Measurements from ENCODE around the gene HSBP1L1.
A peak's percentile ranks its signal among the peaks of the same experiment; 100 is the strongest.

HSBP1L1 gene

GRCh38 chr18:79964330-79965118 is at the start of gene HSBP1L1:
Gene HSBP1L1 (plus strand): TSS chr18:79964643. CDS start chr18:79964736, 93 bp downstream.
- peak; percentile 86 for DNase-seq (ENCODE audit: low spot score)

DNA sequence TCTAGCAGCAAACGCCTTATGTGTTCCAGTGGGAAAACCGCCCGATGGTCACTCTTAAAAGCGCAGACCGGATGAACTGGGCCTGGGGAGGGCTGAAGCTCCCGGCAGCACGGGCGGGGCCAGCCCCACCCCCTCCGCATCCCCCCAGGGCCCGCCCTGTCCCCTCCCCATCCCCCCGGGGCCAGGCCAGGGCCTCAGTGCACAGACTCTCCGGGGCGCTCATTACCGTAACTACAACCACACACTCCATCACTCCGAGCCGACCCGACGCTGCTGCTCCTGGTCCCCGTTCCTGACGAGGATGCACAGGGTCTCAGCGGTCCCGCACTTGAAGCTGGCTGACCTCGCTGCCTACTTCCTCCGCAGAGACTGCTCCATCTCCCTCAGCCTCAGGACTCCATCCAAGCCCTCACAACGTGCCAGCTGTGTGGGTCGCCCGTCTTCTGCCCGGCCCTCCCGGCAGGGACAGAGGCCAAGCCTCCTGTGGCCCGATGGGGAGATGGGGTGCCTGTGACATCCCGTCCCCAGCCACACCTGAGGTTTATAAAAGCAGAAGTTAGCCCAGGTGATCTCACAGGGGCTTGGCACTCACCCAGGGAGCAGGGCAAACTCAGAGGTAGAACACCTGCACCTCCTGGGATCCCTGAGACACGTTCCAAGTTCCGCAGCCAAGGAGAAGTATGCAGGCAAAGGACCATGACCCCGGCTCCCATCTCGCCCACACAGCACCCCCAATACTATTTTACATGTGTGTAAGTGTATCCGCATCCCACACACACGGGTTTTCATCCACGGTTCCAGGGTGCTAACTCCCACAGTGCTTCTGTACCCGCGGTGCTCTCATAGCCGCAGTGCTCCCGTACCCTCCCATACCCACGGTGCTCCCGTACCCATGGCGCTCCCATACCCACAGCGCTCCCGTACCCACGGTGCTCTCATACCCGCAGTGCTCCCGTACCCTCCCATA is 49.0 kb upstream of the HSBP1L1 start:
- no peak for DNase-seq (ENCODE audit: low spot score)

- no peak for DNase-seq (ENCODE audit: low spot score)
Measured at GRCh38 chr18:79916128-79916494, 48.3 kb upstream of the HSBP1L1 start.

DNA sequence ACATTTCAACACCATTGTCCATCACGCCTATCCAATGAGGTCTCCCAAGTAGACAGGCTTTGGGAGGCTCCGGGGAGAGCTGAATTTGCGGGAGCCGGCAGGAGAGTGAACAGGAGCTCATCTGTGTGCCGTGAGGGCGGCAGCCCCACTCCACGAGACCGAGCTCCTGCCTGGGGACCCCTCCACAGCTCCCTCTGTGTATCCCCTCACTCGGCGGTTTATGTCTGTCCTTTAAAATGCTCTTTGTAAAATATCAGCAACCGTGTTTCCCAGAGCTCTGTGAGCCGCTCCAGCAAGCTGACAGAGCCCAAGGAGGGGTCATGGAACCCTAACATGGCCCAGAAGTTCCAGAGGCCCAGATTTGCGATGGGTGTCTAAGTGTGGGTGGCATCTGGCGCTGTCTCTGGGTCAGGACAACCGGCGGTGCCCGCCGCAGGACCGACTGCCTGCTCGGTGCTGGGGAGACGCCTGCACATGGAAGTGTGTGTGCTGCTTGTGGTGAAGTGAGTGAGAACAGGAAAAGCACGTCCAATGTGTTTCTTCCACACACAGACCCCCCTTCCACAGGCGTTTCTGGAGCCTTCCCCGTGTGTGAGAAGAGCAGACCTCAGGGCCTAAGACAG is 47.8 kb upstream of the HSBP1L1 start:
- no peak for DNase-seq (ENCODE audit: low spot score)

DNA sequence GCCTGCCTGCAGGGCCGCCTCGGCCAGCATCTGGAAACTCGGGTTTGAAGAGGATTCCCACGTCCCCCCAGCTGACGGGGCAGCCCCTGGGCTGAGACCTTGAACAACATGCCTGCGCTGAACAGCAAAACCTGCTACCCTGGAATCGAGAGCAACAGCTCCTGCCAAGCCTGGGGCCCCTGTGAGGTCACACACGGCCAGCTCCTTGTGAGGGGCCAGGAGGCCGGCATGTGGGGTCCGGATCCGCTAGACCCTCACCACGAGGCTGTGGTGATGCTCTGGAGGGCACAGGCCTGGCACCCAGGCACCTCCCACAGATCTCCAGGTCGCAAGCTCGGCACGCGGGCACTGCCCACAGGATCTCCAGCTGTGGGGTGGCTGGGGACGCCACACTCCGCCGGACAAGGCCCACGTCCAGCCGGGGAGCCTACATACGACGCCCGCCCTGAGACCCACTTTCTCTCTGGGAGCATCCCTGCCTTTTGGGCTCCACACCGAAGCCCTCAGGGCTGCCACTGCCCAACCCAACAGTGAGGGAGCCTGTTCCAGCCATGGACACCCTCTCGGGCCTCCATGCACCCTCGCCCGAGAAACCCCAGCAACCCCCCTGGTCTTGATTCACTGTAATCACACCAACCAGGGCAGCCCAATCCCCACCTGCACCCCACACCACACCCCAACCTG is 47.1 kb upstream of the HSBP1L1 start:
- no peak for DNase-seq (ENCODE audit: low spot score)

DNA sequence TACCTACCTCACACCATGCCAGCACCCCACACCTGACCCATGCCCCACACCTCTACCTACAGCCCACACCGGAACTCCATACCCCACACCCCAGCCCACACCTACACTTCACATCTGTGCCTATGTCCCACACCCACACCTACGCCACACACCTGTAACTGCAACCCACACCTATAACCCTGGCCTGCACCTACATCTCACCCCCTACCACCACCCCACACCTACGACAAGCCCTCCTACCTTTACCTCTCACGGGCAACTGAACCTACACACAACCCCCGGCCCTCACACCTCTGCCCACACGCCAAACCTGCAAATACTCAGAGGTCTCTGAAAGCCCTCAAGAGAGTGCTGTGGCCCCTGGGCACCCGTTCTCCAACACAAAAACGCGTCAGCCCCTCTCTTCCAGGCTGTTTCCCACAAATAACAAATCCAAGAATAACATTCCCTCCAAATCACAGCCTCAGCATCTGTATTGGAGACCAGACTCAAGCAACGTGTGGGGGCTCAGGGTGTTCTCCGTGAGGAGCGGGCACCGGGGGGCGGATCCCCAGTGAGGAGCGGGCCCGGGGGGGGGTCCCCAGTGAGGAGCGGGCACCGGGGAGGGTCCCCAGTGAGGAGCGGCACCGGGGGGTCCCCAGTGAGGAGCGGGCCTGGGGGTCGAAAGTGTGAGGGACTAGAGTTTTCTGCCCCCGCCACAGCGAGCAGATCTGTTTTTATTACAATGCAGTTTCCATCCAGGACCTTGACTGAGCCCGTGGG is 46.4 kb upstream of the HSBP1L1 start:
- no peak for DNase-seq (ENCODE audit: low spot score)

GRCh38 chr18:79918615-79919011 is 45.8 kb upstream of the HSBP1L1 start:
- no peak for DNase-seq (ENCODE audit: low spot score)

GRCh38 chr18:79919089-79919488 is 45.4 kb upstream of the HSBP1L1 start:
- no peak for DNase-seq (ENCODE audit: low spot score)

DNA sequence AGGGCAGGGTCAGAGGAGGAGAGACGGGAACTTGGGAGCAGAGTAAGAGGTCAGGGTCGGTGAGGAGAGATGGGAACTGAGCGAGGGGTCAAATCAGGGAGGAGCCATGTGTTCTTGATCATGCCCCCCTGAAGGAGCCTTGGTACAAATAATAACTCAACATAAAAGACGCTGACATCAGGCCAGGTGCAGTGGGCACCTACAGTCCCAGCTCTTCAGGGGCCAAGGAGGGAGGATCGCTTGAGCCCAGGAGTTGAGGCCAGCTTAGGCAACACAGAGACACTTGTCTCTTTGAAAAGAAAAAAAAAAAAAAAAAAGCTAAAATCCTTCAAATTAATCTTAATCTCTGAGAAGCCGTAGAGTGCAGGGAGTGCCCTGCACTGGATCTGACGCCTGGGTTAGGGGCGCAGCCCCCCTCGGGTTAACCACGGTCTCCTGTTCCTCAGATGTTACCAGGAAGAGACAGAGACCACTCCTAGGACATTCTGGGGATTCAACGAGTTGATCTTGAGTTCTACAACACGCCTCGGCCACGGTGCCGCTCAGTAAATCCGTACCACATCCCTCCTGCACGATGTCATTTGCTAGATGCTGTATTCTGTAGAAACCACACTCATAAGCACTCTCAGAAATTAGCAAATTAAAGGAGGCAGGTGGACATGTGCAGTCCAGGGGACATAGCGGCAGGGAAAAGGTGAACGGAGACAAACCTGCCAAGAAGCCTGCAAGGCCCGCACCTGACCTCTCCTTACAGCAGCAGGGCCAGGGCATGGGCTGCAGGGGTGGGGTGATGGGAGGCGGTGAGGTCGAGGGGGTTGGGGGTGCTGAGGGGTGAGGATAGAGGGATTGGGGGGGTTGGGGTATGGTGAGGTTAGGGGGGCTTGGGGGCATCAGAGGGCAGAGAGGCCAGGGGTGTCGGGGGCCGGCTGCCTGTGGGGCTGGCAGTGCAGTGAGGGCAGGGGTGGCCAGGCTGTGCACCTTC is 42.2 kb upstream of the HSBP1L1 start:
- DNase-seq (ENCODE audit: low spot score) = no peak

- no peak for DNase-seq (ENCODE audit: low spot score)
Measured at GRCh38 chr18:79922971-79923411, 41.5 kb upstream of the HSBP1L1 start.

DNA sequence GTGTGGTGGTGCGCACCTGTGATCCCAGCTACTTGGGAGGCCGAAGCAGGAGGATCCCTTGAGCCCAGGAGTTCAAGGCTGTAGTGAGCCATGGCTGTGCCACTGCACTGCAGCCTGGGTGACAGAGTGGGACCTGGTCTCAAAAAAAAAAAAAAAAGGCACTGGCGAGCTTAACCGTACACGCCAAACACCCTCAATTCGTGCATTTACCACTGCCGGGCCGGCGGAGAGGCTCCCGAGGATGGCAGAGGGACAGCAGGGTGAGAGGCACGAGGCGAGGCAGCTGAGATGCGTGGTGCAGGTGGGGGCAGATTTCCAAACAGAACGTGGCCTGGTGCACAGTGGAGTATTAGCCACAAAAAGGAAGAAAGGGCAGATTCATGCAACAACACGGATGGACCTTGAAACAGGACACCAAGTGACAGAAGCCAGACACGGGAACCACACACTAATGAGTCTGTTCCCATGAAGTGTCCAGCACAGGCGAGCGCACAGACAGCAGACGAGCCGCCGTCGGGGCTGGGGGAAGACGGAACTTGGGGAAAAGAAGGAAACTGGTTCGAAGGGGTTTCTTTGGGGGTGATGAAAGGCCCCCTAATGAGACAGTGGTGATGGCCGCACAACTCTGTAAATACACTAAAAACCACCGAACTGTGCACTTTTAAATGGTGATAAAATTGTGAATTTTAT is 40.4 kb upstream of the HSBP1L1 start:
- no peak for DNase-seq (ENCODE audit: low spot score)

- DNase-seq (ENCODE audit: low spot score) = no peak
Measured at GRCh38 chr18:79924814-79925731, 39.4 kb upstream of the HSBP1L1 start.

DNA sequence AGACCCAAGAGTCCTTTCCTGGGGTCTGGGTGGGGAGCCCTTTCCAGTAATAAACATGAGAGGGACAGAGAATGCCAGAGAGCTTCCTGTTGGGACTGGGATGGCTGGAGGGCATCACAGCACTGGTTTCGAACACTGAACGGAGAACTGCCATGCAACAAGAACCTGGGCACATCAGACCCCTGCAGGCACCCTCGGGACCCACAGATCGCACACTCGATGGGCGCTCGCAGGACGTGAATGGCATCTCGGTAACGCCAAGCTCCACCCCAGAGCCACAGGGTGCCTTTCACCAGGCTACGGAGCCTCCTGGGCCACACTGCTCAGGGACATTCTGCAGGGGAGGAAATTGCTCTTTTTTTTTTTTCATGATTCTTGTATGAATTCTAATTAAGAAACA is 38.1 kb upstream of the HSBP1L1 start:
- DNase-seq (ENCODE audit: low spot score) = no peak

- no peak for DNase-seq (ENCODE audit: low spot score)
Measured at GRCh38 chr18:79926715-79927606, 37.5 kb upstream of the HSBP1L1 start.

- no peak for DNase-seq (ENCODE audit: low spot score)
Measured at GRCh38 chr18:79927607-79928562, 36.6 kb upstream of the HSBP1L1 start.

GRCh38 chr18:79928563-79928960 is 35.9 kb upstream of the HSBP1L1 start:
- DNase-seq (ENCODE audit: low spot score) = no peak

Measured in GM03348 (cell line).